A549 treated with AZD2906 at 1 μM for 4 hours (cell line): ENCODE measurements around the gene CCDC172. TPM values are rescaled to one million over a fixed set of nuclear protein-coding genes. Genes with fewer than 3 reads are reported as not detected.

Experiments
- total RNA-seq: library from RNA; stranded (reverse); fragments of 200-300 nt; extraction: Qiagen RNA extraction; gene quantifications from 5 replicates; pipeline ENCODE4 v1.2.3, GENCODE V29; 2022

The CCDC172 gene
- total RNA-seq: not detected in 5 replicates

DNA sequence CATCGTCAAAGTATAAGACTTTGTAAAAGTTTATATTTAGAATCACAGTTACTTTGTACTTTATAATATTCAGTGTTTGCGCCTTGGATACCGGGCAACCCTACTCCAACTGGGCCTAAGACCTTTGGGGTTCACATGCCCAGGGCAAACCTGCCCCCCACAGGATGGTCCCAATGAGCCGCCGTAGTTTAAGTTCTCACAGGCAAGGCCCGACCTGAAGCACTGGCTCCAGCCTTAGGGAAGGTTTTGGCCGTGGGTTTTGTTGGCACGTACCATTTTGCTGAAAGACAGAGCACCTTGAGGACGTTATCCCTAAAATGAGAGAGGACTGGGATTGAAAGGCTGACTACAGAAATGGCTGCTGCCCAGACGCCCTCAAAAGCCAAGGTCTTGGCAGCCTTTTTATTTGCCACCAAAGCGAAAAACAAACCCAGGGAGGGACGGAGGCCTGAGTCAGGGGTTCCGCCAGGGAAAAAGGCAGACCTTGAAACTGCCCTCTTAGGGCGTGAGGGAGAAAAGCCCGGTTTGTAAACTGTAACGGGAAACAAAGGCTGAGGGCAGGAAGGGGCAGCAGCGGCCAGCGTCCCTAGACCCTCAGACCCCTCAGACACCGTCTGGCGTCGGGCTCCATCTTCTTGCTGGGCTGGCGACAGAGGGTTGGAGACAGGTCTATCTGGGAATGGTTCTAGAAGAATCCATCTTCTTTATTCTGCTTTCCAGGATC is at the start of gene CCDC172:
Gene CCDC172, plus strand, starts transcription at position 222 of the 724 bp plus-strand sequence. CDS start 564 bp downstream, outside the sequence.

GRCh38 chr10:116427671-116428070 is 103.4 kb downstream of the CCDC172 start, which contains the start of gene PNLIPRP3:
PNLIPRP3 (plus strand) TSS chr10:116427847; CDS start chr10:116428013, 166 bp downstream.

Other genes starting within 250 kb of the CCDC172 start
- 8.8 to 10.2 TPM (median 9.7 TPM) in 5 replicates for gene GFRA1, start 51.2 kb upstream of the CCDC172 start, total RNA-seq
- 0.03 to 0.07 TPM (median 0.04 TPM) in 5 replicates for gene PNLIPRP3, start 103.4 kb downstream of the CCDC172 start, total RNA-seq
- 0.13 to 0.28 TPM (median 0.14 TPM) in 4 of 5 replicates, not detected in the other for gene PNLIP, start 221.5 kb downstream of the CCDC172 start, total RNA-seq